ENCODE data around the gene PEX14.

GRCh38 chr1:10537082-10537766, 62.5 kb downstream of the PEX14 start:
- no peak for TF ChIP-seq EZH2phosphoT487 (IDR thresholded peaks at IDR 0.05; ENCODE audit: low read depth)
- TF ChIP-seq CTCF (IDR thresholded peaks at IDR 0.05; ENCODE audit: low read depth, low read length) = no peak

All from OCI-LY3 (cell line).